PC-3 (cell line): ENCODE data around the gene ITGB1BP1. TPM values are rescaled to one million over a fixed set of nuclear protein-coding genes. Genes with fewer than 3 reads are reported as not detected.

Experiments
- ATAC-seq: fragments of 200-7000 bp; cut with Tn5 transposase; 2 replicates; pipeline ENCODE4 v1.9.1; 2020; ENCODE audit warnings: mild to moderate bottlenecking, moderate library complexity
- BruUV-seq: library from RNA; stranded (reverse); fragments of 400-500 nt; replicated peaks from 2 replicates; lab custom pipeline; 2021; lab: Mats Ljungman, UMichigan
- CTCF ChIA-PET: fragments of 300-600 bp; sonication (Branson Sonifier 250); formaldehyde crosslinking; loops from one replicate; lab custom pipeline; 2022; ENCODE audit warnings: antibody characterized with exemption; lab: Charles Lee
- POLR2A ChIA-PET: fragments of 300-600 bp; sonication (Branson Sonifier 250); formaldehyde crosslinking; loops from one replicate; lab custom pipeline; 2022; ENCODE audit warnings: antibody characterized with exemption; ENCODE audit not compliant: unreplicated experiment; lab: Charles Lee
- DNase-seq: peaks from one replicate; pipeline ENCODE4 v3.0.0-alpha.2; 2015
- H2AFZ ChIP-seq: fragments of 300-600 bp; sonication (generic); 2 replicates; pipeline ENCODE4 v1.6.0; 2016; ENCODE audit warnings: antibody characterized with exemption, low read length
- H3F3A ChIP-seq: fragments of 300-600 bp; sonication (generic); one replicate; pipeline ENCODE4 v1.6.0; 2017; ENCODE audit warnings: antibody characterized with exemption, low read length, control low read depth, mild to moderate bottlenecking; ENCODE audit not compliant: unreplicated experiment
- H3K27ac ChIP-seq: fragments of 300-600 bp; sonication (generic); 2 replicates; pipeline ENCODE4 v1.5.1; 2016; ENCODE audit warnings: mild to moderate bottlenecking, low read length
- H3K27me3 ChIP-seq: fragments of 300-600 bp; sonication (generic); 2 replicates; pipeline ENCODE4 v1.6.1; 2016; ENCODE audit warnings: low read length, mixed read lengths
- H3K36me3 ChIP-seq: fragments of 300-600 bp; sonication (generic); 2 replicates; pipeline ENCODE4 v1.6.1; 2016; ENCODE audit warnings: low read depth, mixed run types, low read length, mixed read lengths
- H3K4me1 ChIP-seq: fragments of 300-600 bp; sonication (generic); 2 replicates; pipeline ENCODE4 v1.5.1; 2016; ENCODE audit warnings: low read length; ENCODE audit not compliant: insufficient read depth
- H3K4me2 ChIP-seq: fragments of 300-600 bp; sonication (generic); 2 replicates; pipeline ENCODE4 v1.6.0; 2016; ENCODE audit warnings: low read length
- H3K4me3 ChIP-seq: fragments of 300-600 bp; sonication (generic); 2 replicates; pipeline ENCODE4 v1.5.1; 2016; ENCODE audit warnings: mild to moderate bottlenecking, low read length, mixed read lengths
- H3K79me2 ChIP-seq: fragments of 300-600 bp; sonication (generic); 2 replicates; pipeline ENCODE4 v1.6.1; 2017; ENCODE audit warnings: low read length, mixed read lengths
- H3K9ac ChIP-seq: fragments of 300-600 bp; sonication (generic); 2 replicates; pipeline ENCODE4 v1.6.0; 2016; ENCODE audit warnings: mild to moderate bottlenecking, low read length
- H3K9me2 ChIP-seq: fragments of 300-600 bp; sonication (generic); replicated peaks from 2 replicates; pipeline ENCODE4 v1.6.1; 2016; ENCODE audit warnings: mixed run types, low read length, mixed read lengths
- H3K9me3 ChIP-seq: fragments of 300-600 bp; sonication (generic); 2 replicates; pipeline ENCODE4 v1.6.1; 2016; ENCODE audit warnings: low read length, mixed read lengths
- H4K20me1 ChIP-seq: fragments of 300-600 bp; sonication (generic); 2 replicates; pipeline ENCODE4 v1.6.1; 2016; ENCODE audit warnings: low read length, mixed read lengths
- EZH2 ChIP-seq: fragments of 300-600 bp; sonication (generic); IDR thresholded peaks from one replicate; pipeline ENCODE4 v1.6.1; 2017; ENCODE audit warnings: antibody characterized with exemption, mild to moderate bottlenecking, low read length; ENCODE audit not compliant: unreplicated experiment
- EZH2phosphoT487 ChIP-seq: fragments of 300-600 bp; sonication (generic); IDR thresholded peaks from 2 replicates; pipeline ENCODE4 v1.6.1; 2018; ENCODE audit warnings: mild to moderate bottlenecking, antibody characterized with exemption, low read length, borderline replicate concordance
- intact Hi-C: fragments of 100-400 bp; cut with micrococcal nuclease; formaldehyde crosslinking; loops from 2 replicates; pipeline ENCODE4 v1.9.0; 2023
- total RNA-seq: library from RNA; depleted of rRNA; stranded (reverse); fragments of >200 nt; gene quantifications from 2 replicates; pipeline ENCODE4 v1.2.3, GENCODE V29; 2014
- TF ChIP-seq, protein P1 (sequence below): fragments of 300-600 bp; sonication (generic); conservative IDR thresholded peaks from 2 replicates; pipeline ENCODE4 v1.5.1; 2017; ENCODE audit warnings: antibody characterized with exemption, low read depth, mild to moderate bottlenecking, low read length

Gene ITGB1BP1
- total RNA-seq, 1 experiment from 2014 or later: 77.6 TPM

DNA sequence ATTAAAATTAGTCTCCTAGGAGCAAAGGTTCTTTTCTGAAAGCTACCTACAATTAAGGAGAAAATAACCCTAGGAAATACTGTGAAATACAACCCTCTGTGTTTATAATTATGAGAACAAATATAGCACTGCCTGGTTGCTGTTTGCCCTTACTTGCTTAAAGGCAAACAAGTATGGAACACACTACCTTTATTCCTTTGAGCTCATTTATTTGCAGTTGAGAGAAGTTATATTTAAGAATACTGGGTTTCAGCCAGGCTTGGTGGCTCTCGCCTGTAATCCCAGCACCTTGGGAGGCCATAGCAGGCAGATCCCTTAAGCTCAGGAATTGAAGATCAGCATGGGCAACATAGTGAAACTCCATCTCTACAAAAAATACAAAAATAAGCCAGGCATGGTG, 27.9 kb upstream of the ITGB1BP1 start:
- Histone ChIP-seq H3K27ac (no peak overlapping the region), H3K79me2 (no peaks in the 10 kb centered on the region), H3K9me2 (no peaks in the 10 kb centered on the region), H3K4me2 (no peak overlapping the region), H4K20me1 (no peaks in the 10 kb centered on the region), H3K36me3 (peaks cover 12% of the 10 kb centered on the region), H3K4me1 (no peaks in the 10 kb centered on the region), H3F3A (no peaks in the 10 kb centered on the region), H3K27me3 (no peaks in the 10 kb centered on the region), H3K9me3 (no peaks in the 10 kb centered on the region), H3K9ac (no peak overlapping the region), H3K4me3 (no peak overlapping the region), H2AFZ (no peak overlapping the region)
- ChIA-PET POLR2A (no interaction called here), CTCF (no interaction called here)
- DNase-seq (no peak), ATAC-seq (no peak)
- no TSS peak for BruUV-seq
- intact Hi-C loops: no loop called here
- no peak for TF ChIP-seq EZH2phosphoT487
- TF ChIP-seq, protein P1, sequence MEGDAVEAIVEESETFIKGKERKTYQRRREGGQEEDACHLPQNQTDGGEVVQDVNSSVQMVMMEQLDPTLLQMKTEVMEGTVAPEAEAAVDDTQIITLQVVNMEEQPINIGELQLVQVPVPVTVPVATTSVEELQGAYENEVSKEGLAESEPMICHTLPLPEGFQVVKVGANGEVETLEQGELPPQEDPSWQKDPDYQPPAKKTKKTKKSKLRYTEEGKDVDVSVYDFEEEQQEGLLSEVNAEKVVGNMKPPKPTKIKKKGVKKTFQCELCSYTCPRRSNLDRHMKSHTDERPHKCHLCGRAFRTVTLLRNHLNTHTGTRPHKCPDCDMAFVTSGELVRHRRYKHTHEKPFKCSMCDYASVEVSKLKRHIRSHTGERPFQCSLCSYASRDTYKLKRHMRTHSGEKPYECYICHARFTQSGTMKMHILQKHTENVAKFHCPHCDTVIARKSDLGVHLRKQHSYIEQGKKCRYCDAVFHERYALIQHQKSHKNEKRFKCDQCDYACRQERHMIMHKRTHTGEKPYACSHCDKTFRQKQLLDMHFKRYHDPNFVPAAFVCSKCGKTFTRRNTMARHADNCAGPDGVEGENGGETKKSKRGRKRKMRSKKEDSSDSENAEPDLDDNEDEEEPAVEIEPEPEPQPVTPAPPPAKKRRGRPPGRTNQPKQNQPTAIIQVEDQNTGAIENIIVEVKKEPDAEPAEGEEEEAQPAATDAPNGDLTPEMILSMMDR: no peak
- TF ChIP-seq EZH2: no peak

DNA sequence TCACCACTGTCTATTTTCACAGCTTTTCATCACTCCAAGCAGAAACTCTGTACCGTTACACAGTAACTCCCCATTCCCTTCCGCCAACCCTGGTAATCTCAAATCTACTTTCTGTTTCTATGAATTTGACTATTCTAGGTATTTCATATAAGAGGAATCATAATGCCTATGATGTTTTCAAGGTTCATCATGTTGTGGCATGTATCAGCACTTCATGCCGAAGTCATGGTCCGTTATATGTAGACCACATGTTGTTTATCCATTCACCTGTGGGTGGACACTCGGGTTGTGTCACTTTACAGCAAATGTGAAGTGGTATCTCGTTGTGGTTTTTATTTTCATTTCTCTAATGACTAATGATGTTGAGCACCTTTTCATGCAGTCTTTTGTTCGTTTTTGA, 21.8 kb upstream of the ITGB1BP1 start:
- ATAC-seq: no peak
- no peak overlapping the region for H3K4me3 ChIP-seq
- no peak overlapping the region for H3K9ac ChIP-seq
- no peaks in the 10 kb centered on the region for H3K27me3 ChIP-seq
- H3K4me2 ChIP-seq: no peak overlapping the region
- no peaks in the 10 kb centered on the region for H3K9me3 ChIP-seq
- no peak overlapping the region for H2AFZ ChIP-seq
- no peaks in the 10 kb centered on the region for H3K79me2 ChIP-seq
- no peaks in the 10 kb centered on the region for H4K20me1 ChIP-seq
- no peak for DNase-seq
- H3K4me1 ChIP-seq: no peaks in the 10 kb centered on the region
- intact Hi-C loops: no loop called here
- TF ChIP-seq EZH2phosphoT487 (no peak), EZH2 (no peak)
- TF ChIP-seq, protein P1: no peak
- H3K9me2 ChIP-seq: no peaks in the 10 kb centered on the region
- no peaks in the 10 kb centered on the region for H3F3A ChIP-seq
- POLR2A ChIA-PET: no interaction called here
- no peak overlapping the region for H3K27ac ChIP-seq
- CTCF ChIA-PET: no interaction called here
- H3K36me3 ChIP-seq: peaks cover 39% of the 10 kb centered on the region
- BruUV-seq: no TSS peak

DNA sequence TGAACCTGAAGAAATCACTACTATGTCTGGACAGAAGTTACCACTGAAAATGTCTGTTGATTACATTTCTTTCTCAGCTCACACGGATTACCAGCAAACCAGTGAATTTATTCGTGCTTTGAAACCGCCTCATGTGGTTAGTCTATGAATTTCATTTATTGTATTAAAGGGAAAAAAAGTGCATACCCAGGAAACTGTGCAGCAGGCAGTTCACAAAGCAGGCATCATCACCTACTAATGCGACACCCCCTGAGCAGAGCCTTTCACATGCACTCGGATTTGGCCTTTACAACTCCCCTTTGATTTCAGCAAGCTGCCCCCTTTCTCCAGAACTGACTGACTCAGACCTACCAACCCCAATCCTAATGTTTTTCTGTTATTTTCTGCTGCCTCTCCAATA, 20.2 kb upstream of the ITGB1BP1 start:
- no peaks in the 10 kb centered on the region for H3K27me3 ChIP-seq
- no peaks in the 10 kb centered on the region for H3K9me2 ChIP-seq
- H3K9ac ChIP-seq: no peak overlapping the region
- H3K36me3 ChIP-seq: peaks cover 44% of the 10 kb centered on the region
- H2AFZ ChIP-seq: no peak overlapping the region
- ATAC-seq (no peak), DNase-seq (no peak)
- no peak overlapping the region for H3K4me3 ChIP-seq
- H3F3A ChIP-seq: no peaks in the 10 kb centered on the region
- H3K4me1 ChIP-seq: 0 out of 2 replicates have a peak, but pooled peaks cover 4% of the 10 kb centered on the region
- H3K79me2 ChIP-seq: no peaks in the 10 kb centered on the region
- TF ChIP-seq EZH2phosphoT487 (no peak), EZH2 (no peak)
- TF ChIP-seq, protein P1: no peak
- no TSS peak for BruUV-seq
- no peak overlapping the region for H3K4me2 ChIP-seq
- intact Hi-C loops: no loop called here
- CTCF ChIA-PET: no interaction called here
- no peak overlapping the region for H3K27ac ChIP-seq
- H3K9me3 ChIP-seq: no peaks in the 10 kb centered on the region
- no peaks in the 10 kb centered on the region for H4K20me1 ChIP-seq
- POLR2A ChIA-PET: no interaction called here
